ENCODE results near the gene RAD9A.
"Not testable (repeated sequence)": the region's sequence is repeated elsewhere in the genome, so short reads cannot be mapped to it uniquely, and the experiment has no call there.

Gene RAD9A

DNA sequence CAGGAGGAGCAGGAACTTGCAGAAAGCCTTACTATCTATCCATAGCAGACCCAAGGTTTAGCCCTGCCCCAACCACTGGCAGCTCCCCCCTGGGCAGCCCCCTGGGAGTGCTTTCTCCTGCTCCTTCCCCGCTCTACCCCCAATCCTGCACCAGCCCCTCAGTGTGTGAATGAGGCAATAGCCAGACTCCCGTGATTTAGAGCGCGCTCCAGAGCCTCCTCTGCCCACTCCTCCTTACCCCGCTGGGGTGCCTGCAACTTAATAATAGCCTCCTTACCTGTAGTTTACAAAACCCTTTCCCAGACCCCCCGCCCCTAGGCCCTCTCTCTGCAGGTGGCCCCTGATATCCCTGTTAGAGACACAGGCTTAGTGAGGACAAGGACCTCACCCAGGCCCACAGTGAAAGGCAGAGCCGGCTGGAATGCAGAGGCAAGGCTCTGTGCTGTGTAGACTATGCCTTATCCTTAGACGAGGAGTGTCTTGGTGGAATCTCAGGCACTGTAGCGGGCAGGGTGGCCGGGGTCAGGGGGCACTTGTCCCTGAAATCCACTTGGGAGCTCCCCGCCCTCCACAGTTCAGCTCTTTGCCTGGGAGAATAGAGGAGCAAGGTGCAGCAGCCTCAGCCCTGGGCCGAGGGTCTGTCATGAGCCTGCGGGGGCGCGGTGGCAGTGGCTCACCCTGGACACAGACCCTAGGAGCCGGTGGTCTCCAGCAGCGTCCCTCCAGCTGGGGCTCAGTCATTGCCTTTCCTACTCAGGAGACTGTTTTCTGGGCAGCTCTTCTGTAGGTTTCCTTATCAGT lies 19.4 kb downstream of the RAD9A start:
- peak in 1 of 3 experiments; percentile 45 for DNase-seq

DNA sequence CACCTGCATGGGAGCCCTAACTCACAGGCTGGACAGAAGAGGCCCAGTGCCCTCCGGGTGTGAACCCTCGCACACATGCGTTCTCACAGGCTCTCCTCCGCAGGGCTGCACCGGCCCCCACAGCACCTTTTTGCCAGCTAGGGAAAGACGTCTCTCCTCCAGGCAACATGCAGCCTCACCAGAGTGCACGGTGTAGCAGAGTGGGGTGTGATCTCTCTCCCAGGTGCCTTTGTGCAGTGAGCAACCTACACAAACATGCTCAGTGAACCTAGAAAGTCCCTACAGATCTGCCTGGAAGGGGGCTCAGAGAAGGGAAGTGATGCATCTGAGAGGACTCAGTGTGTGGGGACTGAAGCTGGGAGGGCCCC lies 20.0 kb downstream of the RAD9A start:
- no peak for DNase-seq

DNA sequence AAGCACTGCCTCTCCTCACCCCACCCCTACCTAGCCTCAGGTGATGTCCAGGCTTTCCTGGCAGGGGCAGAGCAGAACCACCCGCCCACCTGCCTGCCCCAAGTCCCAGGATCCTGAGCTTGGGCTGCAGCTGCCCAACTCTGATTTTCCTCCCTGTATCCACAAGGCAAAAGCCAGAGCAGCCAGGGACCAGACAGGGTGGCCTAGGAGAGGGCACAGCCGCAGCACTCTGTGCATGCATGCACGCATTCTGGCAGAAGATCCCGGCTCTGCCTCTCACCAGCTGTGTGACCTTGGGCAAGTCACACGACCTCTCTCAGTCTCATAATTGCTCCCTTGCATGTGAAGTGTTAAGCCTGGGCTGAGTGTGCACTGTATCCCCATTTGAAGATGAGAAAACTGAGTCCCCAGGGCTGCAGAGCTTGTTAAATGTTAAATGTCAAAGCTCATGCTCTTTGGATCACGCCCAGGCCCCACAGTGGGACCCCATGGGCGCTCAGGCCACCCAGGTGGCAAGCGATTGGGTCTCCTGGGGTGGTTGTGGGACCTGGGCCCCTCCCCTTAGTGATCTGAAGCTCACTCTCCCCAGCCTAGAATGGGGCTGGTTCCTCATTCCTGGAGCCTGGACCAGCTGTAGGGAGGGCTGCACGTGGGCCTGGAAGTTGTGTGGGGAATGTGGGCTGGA lies 20.9 kb downstream of the RAD9A start:
- no peak for DNase-seq

DNA sequence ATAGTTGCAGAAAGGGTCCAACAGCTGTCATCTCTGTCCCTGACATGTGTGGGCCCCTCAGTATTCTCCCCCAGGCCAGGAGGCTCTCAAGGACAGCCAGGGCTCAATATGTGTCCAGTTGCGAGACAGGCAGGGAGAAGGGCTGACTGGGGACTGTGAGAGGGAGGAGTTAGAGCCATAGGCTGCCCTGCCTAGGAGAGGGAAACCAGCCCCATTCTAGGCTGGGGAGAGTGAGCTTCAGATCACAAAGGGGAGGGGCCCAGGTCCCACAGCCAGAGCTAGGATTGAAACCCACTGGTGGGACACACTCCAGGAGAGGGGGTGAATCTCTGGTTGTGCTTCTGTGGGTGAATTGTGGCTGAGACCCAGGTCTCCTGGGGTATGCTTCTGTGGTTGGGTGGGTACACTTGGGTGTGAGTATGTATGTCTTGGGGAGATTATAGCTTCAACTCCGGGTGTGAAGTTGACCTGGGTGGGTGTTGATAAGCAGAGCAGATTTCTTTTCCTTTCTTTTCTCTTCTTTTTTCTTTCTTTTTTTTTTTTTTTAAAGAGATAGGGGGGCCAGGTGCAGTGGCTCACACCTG lies 21.6 kb downstream of the RAD9A start:
- DNase-seq, result no peak

DNA sequence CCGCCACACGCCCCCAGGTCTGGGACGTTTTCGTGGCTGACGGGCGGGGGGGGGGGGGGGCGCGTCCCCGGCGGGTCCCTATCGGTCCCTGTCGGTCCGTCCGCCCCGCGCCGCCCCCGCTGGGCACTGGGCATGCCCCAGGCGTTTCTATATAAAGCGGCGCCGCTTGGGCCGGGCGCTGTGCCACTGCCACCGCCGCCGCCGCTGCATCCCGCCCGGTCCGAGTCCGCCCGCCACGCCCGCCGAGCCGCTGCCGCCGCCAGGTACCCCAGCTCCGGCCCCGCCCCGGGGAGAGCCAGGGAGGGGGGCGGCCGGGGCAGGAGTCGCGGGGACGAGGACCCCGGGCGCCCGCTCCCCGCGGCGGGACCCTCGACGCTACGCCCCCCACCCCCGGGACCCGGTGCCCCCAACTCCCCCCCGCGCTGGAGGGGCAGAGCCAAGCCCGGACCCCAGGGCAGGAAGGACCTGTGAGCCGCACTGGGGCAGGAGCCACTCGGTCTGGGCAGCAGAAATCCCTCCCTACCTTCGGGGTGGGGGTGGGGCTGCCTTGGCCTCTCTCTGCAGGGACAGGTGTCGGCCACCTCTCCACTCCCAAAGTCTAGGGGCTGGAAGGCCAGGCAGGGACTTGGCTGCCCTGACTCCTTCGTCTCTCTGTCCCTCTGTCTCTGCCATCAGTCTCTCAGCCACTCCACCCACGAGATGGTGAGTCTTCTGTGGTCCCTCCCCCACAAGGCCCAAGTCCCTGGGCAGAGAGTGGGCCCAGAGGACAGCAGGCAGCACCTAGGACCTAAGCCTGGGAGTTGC lies 23.9 kb downstream of the RAD9A start, which contains the start of gene CARNS1:
Gene CARNS1, plus strand, starts transcription at position 178 of the 804 bp plus-strand sequence. Its CDS starts 522 bp downstream, at position 700.
- DNase-seq, result peak in 2 of 3 experiments; percentile 17 to 39

DNA sequence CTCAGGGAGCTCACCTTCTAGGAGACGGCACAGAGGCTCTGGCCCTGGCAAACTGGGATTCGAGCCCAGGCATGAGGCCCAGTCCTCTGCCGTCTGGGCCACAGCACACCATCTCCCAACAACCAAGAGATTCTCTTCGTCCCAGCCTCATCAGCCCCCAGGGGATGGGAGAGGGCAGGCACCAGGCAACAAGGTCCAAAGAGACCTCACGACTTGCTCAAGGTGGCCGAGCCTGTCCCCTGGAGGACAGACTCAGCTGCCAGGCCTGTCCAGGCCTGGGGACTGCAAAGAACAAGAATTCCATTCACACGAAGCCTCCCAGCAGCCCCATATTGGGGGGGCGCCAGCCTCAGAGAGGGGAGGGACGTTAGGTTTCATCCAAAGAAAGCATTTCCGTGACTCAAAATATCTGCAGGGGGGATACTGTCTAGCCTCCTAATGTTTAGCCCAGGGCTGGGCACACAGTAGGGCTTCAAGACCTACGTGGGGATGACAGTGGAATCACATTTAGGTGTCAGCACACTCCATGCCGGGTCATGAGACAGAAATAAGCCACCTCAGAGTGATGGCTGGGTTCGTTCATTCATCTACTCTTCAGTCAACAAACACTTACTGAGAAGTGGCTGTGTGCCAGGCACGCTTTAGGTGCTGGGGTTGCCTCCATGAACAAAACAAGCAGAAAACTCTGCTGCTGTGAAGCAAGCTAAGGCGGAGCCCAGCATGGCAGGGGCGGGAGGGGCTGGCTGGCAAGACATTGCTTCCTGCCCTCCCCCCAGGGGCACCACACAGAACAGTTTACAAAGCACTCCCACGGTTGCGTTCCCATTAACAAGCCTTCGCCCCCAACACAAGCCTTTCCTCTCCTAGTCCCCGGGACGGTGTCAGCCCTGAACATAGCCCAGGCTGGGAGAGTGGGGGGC lies 24.9 kb downstream of the RAD9A start:
- peak; percentile 10 to 57 (median 30) for DNase-seq

DNA sequence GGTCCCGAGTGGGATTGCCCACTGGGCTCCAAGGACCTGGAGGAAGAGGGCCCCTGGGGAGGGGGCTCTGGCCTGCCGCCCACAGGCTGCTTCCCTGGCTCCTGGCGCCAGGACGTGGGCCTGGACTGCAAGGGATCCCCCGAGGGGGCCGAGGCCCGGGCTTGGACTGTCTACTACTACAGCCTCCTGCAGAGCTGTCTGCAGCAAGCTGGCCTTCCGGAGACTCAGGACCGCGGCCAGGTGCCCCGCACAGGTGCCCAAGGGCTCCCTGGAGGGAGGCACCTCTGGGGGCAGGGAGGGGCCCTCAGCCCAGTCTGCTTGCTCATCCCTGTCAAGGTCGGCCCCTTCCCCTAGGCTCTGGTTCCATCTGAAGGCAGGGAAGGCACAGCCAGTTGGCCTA lies 25.6 kb downstream of the RAD9A start:
- no peak for DNase-seq

DNA sequence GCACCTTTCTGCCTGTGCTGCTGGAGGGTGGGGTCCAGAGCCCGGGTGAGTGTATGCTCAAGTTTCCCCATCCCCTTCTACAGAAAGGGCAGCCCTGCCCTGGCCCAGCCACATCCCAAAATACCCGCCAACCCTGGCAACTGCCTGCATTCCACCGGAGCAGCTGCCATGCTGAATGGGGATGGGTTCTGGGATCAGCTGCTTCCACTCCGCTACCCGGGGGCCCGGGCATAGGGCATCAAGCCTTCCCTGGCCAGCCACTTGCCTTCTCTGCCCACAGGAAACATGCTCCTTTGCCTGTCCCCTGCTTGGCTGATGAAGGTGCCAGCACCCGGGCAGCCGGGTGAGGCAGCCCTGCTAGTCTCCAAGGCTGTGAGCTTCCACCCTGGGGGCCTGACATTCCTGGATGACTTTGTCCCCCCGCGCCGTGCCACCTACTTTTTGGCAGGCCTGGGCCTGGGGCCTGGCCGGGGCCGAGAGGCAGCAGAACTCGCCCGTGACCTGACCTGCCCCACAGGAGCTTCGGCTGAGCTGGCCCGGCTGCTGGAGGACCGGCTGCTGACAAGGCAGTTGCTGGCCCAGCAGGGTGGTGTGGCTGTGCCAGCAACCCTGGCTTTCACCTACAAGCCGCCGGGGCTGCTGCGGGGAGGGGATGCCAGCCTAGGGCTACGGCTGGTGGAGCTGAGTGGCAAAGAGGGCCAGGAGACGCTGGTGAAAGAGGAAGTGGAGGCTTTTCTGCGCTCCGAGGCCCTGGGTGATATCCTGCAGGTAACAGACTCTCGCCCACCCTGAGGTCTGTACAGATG lies 26.9 kb downstream of the RAD9A start:
- no peak for DNase-seq

DNA sequence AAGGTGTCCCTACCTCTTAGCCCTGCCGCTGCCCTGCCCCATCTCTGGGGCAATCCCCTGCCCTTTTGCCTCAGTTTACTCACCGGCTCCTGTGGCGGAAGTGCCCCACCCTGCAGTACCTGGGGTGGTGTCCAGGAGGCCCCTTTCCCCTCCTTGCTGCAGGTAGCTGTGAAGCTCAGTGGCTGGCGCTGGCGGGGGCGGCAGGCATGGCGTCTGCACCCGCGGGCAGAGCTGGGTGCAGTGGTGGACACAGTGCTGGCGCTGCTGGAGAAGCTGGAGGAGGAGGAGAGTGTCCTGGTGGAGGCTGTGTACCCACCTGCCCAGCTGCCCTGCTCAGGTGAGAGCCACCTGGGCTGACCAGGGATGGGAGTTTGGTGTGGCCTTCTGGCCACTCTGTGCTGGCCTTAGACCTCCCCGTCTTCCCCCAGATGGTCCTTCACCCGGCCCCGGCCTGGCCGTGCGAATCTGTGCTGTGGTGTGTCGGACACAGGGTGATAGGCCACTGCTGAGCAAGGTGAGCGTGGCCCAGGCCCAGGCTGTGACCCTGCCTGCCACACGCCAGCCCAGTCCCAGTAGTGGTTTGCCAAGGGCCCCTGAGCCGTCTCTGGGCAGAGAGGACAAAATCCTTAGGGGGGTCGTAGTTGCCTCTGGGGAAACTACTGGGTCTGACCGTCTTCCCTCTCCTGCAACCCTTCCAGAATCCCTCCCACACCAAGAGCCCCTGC lies 27.7 kb downstream of the RAD9A start:
- DNase-seq, result no peak

DNA sequence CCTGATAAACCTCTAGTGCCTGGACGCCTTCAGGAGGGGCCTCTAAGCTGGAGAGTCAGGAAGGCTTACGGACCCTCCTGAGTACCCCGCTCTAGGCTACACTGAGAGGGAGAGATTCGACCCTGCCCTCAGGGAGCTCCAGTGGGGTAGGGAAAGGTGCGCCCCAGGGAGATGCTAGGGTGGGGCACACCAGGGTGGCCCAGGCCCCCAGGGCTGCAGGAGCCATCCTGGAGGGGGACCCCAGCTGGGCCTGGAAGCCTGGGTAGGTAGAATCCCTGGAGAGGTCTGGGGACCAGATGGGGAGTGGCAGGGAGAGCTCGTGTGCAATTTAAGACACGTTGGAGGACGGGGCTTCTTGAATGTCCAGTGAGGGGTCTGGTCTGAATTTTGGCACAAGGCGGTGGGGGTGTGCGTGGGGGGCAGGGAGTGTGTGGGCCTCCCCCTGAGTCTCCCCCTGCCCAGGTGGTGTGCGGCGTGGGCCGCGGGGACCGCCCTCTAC lies 28.4 kb downstream of the RAD9A start:
- no peak for DNase-seq

DNA sequence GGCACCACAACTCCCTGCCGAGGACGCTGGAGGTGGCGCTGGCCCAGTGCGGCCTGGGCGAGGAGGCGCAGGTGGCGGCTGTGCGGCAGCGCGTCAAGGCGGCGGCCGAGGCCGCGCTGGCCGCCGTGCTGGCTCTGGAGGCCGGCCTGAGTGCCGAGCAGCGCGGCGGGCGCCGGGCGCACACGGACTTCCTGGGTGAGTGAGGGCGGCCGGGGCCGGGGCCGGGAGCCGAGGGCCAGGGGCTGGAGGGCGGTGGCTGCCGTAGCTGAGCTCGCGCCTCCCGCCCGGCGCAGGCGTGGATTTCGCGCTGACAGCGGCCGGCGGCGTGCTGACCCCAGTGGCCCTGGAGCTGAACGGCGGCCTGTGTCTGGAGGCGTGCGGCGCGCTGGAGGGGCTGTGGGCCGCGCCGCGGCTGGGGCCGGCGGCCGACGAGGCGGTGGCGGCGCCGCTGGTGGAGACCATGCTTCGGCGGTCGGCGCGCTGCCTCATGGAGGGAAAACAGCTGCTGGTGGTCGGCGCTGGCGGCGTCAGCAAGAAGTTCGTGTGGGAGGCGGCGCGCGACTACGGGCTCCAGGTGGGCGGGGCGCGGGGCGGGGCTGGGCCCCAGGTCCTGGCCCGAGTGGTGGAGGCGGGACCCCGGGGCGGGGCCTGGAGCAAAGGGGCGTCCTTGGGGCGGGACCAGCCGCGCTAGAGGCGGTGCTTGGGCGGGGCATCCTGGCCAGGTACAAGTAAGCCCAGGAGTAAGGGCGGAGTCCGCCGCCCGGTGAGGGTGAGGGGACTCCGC lies 29.1 kb downstream of the RAD9A start:
- peak; percentile 94 to 97 (median 97) for DNase-seq

DNA sequence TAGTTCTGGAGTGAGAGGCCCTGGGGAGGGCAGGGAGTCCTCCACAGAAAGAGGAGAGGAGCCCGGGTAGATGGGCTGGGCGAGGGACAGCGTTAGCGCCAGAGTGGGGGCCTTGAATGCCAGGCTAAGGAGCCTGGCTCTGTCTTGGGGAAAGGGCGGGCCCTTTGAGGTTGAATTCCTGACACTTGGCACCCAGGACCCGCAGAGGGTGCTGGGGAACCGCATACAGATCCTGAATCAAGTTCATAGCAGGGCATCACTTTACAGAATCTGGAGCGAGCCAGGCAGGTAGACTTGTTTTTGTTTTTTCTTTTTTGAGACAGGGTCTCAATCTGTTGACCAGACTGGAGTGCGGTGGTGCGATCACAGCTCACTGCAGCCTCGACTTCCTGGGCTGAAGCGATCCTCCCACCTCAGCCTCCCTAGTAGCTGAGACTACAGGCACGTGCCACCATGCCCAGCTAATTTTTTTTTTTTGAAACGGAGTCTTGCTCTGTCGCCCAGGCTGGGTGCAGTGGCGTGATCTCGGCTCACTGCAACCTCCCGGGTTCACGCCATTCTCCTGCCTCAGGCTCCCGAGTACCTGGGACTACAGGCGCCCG lies 29.7 kb downstream of the RAD9A start:
- no peak for DNase-seq

DNA sequence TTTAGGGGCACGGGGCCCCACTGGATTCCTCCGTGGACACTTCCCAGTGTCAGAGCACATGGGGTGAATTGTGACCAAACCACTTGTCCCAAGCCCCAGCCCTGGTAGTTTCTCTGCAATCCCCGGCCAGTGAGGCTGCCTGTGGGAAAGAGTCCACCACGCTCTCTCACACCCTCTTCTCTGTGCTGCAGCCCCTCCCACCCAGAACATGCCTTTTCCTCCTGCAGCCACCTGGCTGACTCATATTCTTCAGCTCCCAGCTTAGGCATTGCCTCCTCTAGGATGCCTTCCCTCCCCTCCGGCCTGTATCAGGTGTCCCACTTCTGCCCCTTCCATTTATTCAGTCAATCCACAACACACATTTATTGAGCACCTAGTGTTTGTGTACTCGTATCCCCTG lies 31.1 kb downstream of the RAD9A start:
- DNase-seq, result no peak

DNA sequence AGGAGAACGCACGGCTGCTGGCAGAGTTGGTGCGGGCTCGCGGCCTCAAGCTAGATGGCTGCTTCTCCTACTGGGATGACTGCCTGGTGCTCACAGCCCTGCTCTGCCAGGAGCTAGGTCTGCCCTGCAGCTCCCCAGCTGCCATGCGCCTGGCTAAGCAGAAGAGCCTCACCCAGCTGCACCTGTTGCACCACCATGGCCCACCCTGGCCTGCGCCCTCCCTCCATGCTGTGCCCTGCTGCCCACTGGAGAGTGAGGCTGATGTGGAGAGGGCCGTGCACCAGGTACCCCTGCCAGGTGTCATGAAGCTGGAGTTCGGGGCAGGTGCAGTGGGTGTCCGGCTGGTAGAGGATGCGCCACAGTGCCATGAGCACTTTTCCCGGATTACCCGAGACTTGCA lies 31.7 kb downstream of the RAD9A start:
- DNase-seq, result no peak

DNA sequence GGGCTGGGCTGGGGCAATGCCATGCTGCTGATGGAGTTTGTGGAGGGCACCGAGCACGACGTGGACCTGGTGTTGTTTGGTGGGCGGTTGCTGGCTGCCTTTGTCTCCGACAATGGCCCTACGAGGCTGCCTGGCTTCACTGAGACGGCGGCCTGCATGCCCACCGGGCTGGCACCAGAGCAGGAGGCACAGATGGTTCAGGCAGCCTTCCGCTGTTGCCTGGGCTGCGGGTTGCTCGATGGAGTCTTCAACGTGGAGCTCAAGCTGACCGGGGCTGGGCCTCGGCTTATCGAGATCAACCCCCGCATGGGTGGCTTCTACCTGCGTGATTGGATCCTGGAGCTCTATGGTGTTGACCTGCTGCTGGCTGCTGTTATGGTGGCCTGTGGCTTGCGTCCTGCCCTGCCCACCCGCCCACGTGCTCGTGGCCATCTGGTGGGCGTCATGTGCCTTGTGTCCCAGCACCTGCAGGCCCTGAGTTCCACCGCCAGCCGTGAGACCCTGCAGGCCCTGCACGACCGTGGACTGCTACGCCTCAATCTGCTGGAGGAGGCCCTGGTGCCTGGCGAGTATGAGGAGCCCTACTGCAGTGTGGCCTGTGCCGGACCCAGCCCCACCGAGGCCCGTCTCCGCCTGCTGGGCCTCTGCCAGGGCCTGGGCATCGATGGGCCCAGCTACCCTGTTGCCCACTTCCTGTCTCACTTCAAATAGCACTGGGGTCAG lies 32.3 kb downstream of the RAD9A start:
- no peak for DNase-seq

DNA sequence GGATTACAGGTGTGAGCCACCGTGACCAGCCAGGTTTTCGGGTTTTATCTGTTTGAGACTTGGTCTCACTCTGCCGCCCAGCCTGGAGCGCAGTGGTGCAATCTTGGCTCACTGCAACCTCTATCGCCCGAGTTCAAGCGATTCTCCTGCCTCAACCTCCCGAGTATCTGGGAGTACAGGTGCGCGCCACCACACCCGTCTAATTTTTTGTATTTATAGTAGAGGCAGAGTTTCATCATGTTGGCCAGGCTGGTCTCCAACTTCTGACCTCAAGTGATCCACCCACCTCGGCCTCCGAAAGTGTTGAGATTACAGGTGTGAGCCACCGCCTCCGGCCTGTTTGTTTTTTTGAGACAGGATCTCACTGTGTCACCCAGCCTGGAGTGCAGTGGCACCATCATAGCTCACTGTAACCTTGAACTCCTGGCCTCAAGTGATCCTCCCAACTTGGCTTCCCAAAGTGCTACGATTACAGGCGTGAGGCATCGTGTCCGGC lies 35.6 kb downstream of the RAD9A start:
- not testable (repeated sequence) for DNase-seq

DNA sequence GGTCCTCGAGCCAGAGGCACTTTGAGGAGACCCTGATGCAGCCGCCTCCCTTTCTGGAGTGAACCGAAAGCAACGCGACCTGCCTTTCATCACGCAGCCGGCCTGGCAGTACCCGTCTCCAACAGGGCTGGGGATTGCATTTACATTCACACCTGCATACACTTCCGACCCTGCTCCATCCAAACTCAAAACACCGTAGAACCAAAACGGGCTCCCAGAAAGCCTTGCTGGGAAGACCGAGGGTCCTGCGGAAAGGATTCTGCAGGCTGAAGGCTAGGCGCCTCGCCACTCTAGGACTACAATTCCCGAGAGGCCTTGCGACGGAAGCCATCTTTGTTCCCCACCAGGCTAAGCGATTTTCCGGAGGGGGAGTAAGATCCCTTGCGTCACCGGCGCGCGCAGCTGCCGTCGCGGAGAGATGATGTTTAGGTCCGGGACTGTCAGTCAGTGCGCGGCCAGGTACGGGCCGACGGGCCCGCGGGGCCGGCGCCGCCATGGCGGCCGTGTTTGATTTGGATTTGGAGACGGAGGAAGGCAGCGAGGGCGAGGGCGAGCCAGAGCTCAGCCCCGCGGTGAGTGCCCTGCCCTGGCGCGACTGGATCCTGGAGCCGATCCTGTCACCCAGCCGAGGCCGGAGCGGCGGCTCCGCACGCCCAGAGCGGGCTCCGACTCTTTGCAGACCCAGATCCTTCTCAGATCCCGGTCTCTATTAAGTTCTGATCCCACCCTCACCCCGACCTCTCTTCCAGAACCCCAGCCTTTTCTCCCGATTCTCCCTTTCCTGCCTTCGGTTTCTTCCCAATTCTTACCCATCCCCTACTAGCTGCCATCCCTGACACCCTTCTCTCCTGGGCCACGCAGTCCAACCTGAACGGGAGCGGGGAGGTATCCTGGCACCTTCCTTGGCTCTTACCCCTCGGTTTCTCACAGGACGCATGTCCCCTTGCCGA lies 36.5 kb downstream of the RAD9A start, which contains the start of gene RPS6KB2:
Gene RPS6KB2, plus strand, starts transcription at position 443 of the 950 bp plus-strand sequence. Its CDS starts 52 bp downstream, at position 495.
- DNase-seq, result peak; percentile 97 to 99 (median 97)

All from NCI-H1417 (cell line).